Activated CD8-positive, alpha-beta memory T cell treated with anti-CD3 and anti-CD28 coated beads, Interleukin-2, amount 50 U/mL, for 1 hour (primary cell): ENCODE results near the gene LINGO3.

Experiments
- DNase-seq: peaks from one replicate; pipeline ENCODE4 v3.0.0-alpha.2; 2020; ENCODE audit errors: extremely low read depth

The LINGO3 gene

DNA sequence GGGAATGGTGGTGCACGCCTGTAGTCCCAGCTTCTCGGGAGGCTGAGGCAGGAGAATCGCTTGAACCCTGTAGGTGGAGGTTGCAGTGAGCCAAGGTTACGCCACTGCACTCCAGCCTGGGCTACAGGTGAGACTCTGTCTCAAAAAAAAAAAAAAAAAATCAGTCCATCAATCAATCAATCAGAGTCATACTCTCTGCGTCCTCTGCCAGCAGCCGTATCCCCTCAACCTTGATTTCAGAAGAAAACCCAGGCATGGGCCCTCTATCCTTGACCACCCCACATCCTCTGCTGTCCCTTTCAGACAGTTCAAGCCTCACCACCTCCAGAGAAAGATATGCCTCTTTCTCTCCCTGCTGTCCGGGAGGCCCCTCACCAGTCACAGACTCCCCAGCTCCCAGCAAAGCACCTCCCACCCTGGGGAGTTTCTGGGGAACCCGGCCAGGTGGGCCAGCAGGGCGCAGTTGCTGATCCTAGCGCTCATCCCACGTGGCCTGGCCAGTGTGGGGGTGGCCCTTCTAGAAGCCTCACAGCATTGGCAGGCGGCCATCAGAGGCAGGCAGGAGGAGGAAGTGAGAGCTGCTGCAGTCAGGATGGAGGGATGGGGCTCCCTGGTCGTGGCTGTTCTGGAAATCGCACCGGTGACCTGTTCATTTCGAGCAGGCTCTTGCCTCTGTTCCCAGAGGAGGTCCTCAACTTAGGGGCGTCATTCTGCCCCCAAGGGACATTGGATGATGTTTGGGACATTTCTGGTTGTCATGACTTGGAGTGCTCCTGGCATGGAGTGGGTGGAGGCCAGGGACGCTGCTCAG lies 41.6 kb downstream of the LINGO3 start:
- no peak for DNase-seq

DNA sequence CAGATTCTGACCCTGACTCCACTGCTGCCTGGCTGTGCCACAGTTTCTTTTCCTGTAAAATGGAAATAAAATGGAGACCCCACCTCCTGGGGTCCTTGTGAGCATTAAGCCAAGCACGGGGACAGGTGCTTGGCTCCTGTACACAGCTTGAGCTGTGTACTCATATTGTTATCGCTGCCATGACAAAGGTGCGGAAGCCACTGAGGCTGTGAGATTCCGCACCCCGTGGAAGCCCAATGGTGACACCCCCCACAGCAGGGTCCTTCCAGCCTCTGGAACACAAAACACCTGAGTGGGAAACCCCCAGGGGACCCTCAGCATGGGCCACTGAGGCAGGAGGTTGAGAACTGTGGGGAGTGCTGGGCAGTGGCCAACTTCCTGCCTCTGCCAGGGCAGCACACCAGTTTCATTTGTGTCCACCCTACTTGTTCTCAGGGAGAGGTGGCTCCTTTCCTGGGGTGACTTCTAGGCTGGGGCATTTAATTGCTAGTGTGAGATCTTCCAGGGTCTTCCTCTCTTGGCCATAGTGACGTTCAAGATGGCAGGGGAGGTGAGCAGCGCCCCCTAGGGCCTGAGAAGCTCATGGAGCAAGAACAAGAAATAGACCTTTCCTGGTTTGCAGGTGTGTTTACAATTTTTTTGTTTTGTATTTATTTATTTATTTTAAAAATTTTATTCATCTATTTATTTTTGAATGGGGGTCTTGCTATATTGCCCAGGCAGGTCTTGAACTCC lies 46.3 kb downstream of the LINGO3 start:
- DNase-seq: no peak

DNA sequence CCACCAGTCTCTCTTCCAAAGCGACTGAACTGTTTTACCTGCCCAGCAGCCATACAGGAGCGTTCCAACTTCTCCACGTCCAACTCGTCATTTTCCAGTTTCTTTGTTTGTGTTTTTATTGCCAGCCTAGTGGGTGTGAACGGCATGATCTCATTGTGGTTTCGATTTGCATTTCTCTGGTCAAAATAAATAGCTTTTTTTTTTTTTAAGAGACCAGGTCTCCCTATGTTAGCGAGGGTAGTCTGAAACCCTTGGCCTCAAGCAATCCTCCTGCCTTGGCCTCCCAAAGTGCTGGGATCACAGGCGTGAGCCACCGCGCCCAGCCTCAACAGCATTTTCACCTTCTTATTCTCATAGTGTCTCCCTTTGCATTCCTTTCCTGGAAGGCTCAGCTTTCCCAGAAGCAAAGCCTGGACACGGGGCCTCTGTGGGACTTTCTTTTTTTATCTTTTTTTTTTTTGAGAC lies 47.6 kb downstream of the LINGO3 start:
- DNase-seq: no peak

DNA sequence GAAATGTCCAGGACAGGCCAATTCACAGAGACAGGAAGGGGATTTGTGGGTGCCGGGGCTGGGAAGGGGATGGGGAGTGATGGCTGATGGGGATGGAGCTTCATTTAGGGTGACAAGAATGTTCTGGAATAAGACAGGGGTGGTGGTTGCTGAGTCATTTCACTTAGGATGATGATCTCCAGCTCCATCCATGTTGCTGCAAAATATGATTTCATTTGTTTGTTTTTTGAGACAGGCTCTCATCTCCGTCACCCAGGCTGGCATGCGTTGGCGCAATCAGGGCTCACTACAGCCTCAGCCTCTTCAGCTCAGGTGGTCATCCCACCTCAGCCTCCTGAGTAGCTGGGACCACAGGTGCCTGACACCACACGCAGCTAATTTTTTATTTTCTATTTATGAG lies 48.6 kb downstream of the LINGO3 start:
- DNase-seq: no peak
